Measurements from ENCODE around the gene VWF. TPM values are rescaled to one million over a fixed set of nuclear protein-coding genes. Genes with fewer than 3 reads are reported as not detected.
A peak's percentile ranks its signal among the peaks of the same experiment; 100 is the strongest.

VWF gene
- total RNA-seq, 1 donor from 2014 or later = 0.05 TPM

DNA sequence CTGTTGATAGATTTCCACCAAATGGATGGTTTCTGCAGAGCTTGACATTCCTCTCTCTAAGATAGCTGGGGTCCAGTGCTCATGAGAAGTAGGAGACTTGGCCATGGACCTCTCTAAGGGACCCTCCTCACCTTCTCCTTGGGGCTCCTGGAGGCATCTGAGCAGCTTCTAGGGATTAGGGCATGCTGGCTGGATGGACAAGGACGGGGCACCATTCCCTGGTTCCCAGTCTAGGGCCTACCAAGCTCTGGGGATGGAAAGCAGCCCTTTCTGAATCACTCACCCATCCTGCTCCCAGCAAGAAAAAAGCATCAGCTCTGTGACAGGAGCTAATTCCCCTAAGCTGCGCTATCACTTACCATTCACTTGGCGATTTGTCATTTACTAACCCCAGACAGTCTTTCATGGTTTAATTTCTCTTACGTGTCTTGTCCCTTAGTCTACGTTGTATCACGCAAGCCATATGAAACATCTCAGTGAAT, 39.5 kb downstream of the VWF start:
- Mint-ChIP-seq H3K4me1 (ENCODE audit: low read depth) (peaks cover 38% of the 10 kb centered on the region), H3K9me3 (ENCODE audit: low read depth) (no peaks in the 10 kb centered on the region), H3K27ac (ENCODE audit: unreplicated experiment) (no peak overlapping the region), H3K4me3 (ENCODE audit: unreplicated experiment) (no peak overlapping the region), H3K27me3 (ENCODE audit: low read depth) (no peaks in the 10 kb centered on the region), H3K36me3 (ENCODE audit: low read depth) (no peaks in the 10 kb centered on the region)
- TF ChIP-seq, protein P1, sequence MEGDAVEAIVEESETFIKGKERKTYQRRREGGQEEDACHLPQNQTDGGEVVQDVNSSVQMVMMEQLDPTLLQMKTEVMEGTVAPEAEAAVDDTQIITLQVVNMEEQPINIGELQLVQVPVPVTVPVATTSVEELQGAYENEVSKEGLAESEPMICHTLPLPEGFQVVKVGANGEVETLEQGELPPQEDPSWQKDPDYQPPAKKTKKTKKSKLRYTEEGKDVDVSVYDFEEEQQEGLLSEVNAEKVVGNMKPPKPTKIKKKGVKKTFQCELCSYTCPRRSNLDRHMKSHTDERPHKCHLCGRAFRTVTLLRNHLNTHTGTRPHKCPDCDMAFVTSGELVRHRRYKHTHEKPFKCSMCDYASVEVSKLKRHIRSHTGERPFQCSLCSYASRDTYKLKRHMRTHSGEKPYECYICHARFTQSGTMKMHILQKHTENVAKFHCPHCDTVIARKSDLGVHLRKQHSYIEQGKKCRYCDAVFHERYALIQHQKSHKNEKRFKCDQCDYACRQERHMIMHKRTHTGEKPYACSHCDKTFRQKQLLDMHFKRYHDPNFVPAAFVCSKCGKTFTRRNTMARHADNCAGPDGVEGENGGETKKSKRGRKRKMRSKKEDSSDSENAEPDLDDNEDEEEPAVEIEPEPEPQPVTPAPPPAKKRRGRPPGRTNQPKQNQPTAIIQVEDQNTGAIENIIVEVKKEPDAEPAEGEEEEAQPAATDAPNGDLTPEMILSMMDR (IDR thresholded peaks at IDR 0.05) = no peak
- DNase-seq (ENCODE audit: low spot score) = peak; percentile 27

DNA sequence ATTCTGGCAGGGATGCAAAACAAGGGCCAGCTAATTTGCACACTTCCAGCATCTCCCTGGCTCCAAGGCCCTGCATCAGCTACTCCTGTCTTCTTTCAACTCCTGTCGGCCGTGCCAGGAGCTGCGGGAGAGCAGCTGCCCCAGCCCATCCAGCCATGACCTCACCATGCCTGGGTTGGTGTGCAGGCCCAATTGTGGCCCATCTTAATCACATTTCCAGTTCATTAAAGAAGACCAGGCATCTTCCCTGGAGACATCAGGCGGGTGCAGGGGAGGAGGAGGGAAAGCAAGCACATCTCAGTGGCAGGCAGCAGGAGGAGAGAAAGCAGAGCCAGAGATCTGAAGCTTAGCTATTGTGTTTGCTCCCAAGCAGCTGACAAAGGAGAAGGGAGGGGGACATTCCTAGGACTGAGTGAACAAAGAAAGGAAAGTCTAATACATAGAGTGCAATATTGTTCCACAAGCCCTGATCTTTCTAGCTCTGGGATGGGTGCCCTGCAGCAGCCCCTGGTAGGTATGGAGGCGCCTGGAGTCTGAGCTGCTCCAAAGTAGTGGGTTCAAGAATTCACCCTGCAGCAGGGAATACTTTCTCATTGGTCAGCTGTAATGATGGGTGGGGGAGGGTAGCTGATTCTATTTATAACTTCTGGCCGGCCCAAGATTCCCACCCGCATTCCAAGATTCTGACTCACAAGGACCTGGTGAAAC, 40.1 kb downstream of the VWF start:
- Mint-ChIP-seq H3K36me3 (ENCODE audit: low read depth) (no peaks in the 10 kb centered on the region), H3K4me1 (ENCODE audit: low read depth) (peaks cover 35% of the 10 kb centered on the region), H3K27me3 (ENCODE audit: low read depth) (no peaks in the 10 kb centered on the region), H3K4me3 (ENCODE audit: unreplicated experiment) (no peak overlapping the region), H3K27ac (ENCODE audit: unreplicated experiment) (peak overlapping the region; percentile 1), H3K9me3 (ENCODE audit: low read depth) (no peaks in the 10 kb centered on the region)
- TF ChIP-seq, protein P1 (IDR thresholded peaks at IDR 0.05) = no peak
- peak; percentile 67 for DNase-seq (ENCODE audit: low spot score)

- TF ChIP-seq, protein P1 (IDR thresholded peaks at IDR 0.05) = no peak
- DNase-seq (ENCODE audit: low spot score) = no peak
- no peaks in the 10 kb centered on the region for H3K36me3 Mint-ChIP-seq (ENCODE audit: low read depth)
- H3K9me3 Mint-ChIP-seq (ENCODE audit: low read depth) = no peaks in the 10 kb centered on the region
- no peaks in the 10 kb centered on the region for H3K27me3 Mint-ChIP-seq (ENCODE audit: low read depth)
- no peak overlapping the region for H3K27ac Mint-ChIP-seq (ENCODE audit: unreplicated experiment)
- no peak overlapping the region for H3K4me3 Mint-ChIP-seq (ENCODE audit: unreplicated experiment)
- peaks cover 29% of the 10 kb centered on the region for H3K4me1 Mint-ChIP-seq (ENCODE audit: low read depth)
Measured at GRCh38 chr12:6083601-6084000, 40.9 kb downstream of the VWF start.

- no peak overlapping the region for H3K4me3 Mint-ChIP-seq (ENCODE audit: unreplicated experiment)
- H3K4me1 Mint-ChIP-seq (ENCODE audit: low read depth) = peaks cover 34% of the 10 kb centered on the region
- H3K27ac Mint-ChIP-seq (ENCODE audit: unreplicated experiment) = no peak overlapping the region
- DNase-seq (ENCODE audit: low spot score) = no peak
- TF ChIP-seq, protein P1 (IDR thresholded peaks at IDR 0.05) = no peak
- H3K9me3 Mint-ChIP-seq (ENCODE audit: low read depth) = no peaks in the 10 kb centered on the region
- H3K27me3 Mint-ChIP-seq (ENCODE audit: low read depth) = no peaks in the 10 kb centered on the region
- no peaks in the 10 kb centered on the region for H3K36me3 Mint-ChIP-seq (ENCODE audit: low read depth)
Measured at GRCh38 chr12:6082613-6083012, 41.9 kb downstream of the VWF start.

DNA sequence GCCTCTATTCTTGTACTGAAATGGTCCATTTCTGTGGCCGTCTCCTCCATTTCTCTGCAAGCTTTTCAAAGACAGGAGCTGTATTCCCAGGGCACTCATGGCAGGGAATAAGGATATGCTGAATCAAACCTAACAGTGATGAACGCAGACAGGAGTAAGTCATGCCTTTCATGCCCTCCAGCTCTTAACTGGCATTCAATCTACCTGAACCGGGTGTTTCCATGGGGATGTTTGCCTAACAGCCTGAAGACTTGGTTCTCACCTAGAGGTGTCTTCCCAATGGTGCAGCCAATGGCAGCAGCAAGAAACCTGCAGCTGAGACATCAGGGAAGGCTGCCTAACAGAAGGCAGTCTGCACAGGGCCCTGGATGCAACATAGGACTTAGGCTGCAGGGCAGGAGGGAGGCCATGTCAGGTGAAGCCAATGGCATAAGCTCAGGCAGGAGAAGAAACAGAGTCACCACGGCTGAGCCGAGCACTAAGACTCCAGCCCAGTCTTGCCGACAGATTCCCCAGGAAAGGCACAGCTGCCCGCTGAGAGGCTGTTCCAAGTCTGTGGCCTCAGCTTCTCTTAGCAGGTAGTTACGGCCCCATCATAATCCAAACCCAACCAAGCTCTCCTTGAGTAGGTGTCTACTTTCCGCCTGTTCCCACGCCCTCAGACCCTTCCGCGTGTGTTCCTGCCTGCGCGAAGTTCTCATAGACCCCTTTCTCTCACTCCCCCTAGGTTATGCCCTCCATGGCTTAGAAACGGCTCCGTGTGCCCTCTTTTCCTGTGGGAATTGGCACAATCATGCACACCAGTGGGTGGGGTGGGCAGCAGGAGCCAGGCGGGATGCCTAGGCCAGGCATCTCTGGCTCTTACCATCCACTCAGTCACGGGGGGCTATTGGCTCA, 44.1 kb downstream of the VWF start:
- Mint-ChIP-seq H3K4me3 (ENCODE audit: unreplicated experiment) (no peak overlapping the region), H3K9me3 (ENCODE audit: low read depth) (no peaks in the 10 kb centered on the region), H3K36me3 (ENCODE audit: low read depth) (no peaks in the 10 kb centered on the region), H3K27ac (ENCODE audit: unreplicated experiment) (no peak overlapping the region), H3K4me1 (ENCODE audit: low read depth) (peaks cover 28% of the 10 kb centered on the region), H3K27me3 (ENCODE audit: low read depth) (no peaks in the 10 kb centered on the region)
- TF ChIP-seq, protein P1 (IDR thresholded peaks at IDR 0.05) = no peak
- peak; percentile 64 for DNase-seq (ENCODE audit: low spot score)

Data from chondrocyte (in vitro differentiated cells).